ENCODE measurements around the gene INF2.
A peak's percentile ranks its signal among the peaks of the same experiment; 100 is the strongest.
"Not testable (repeated sequence)": the region's sequence is repeated elsewhere in the genome, so short reads cannot be mapped to it uniquely, and the experiment has no call there.

INF2 gene

GRCh38 chr14:104689109-104689880 is at the start of gene INF2:
Gene INF2 (plus strand): TSS chr14:104689618. CDS start chr14:104701366, 11,748 bp downstream.
- DNase-seq (ENCODE audit: low read depth in 3 of 3) = peak; percentile 31 to 35 (median 32)

GRCh38 chr14:104639885-104640548 is 49.4 kb upstream of the INF2 start:
- DNase-seq (ENCODE audit: low read depth in 3 of 3) = peak in 1 of 3 experiments; percentile 13

GRCh38 chr14:104640681-104641080 is 48.7 kb upstream of the INF2 start:
- DNase-seq (ENCODE audit: low read depth in 3 of 3) = no peak

- no peak for DNase-seq (ENCODE audit: low read depth in 3 of 3)
Observed at GRCh38 chr14:104641753-104642539, 47.5 kb upstream of the INF2 start.

- no peak for DNase-seq (ENCODE audit: low read depth in 3 of 3)
Observed at GRCh38 chr14:104642540-104642868, 46.9 kb upstream of the INF2 start.

GRCh38 chr14:104643306-104643705 is 46.1 kb upstream of the INF2 start:
- no peak for DNase-seq (ENCODE audit: low read depth in 3 of 3)

GRCh38 chr14:104644091-104644635 is 45.3 kb upstream of the INF2 start:
- DNase-seq (ENCODE audit: low read depth in 3 of 3) = no peak

GRCh38 chr14:104644656-104645378 is 44.6 kb upstream of the INF2 start:
- no peak for DNase-seq (ENCODE audit: low read depth in 3 of 3)

GRCh38 chr14:104647467-104648043 is 41.9 kb upstream of the INF2 start:
- no peak for DNase-seq (ENCODE audit: low read depth in 3 of 3)

- DNase-seq (ENCODE audit: low read depth in 3 of 3) = peak; percentile 46 to 48 (median 48)
Observed at GRCh38 chr14:104650057-104650980, 39.1 kb upstream of the INF2 start.

GRCh38 chr14:104650981-104651875 is 38.2 kb upstream of the INF2 start:
- no peak for DNase-seq (ENCODE audit: low read depth in 3 of 3)

GRCh38 chr14:104651876-104652260 is 37.5 kb upstream of the INF2 start:
- DNase-seq (ENCODE audit: low read depth in 3 of 3) = no peak

GRCh38 chr14:104652386-104652785 is 37.0 kb upstream of the INF2 start:
- no peak for DNase-seq (ENCODE audit: low read depth in 3 of 3)

- DNase-seq (ENCODE audit: low read depth in 3 of 3) = not testable (repeated sequence)
Observed at GRCh38 chr14:104653130-104653920, 36.1 kb upstream of the INF2 start.

GRCh38 chr14:104654119-104654518 is 35.3 kb upstream of the INF2 start:
- no peak for DNase-seq (ENCODE audit: low read depth in 3 of 3)

GRCh38 chr14:104655128-104655848 is 34.1 kb upstream of the INF2 start:
- DNase-seq (ENCODE audit: low read depth in 3 of 3) = no peak

GRCh38 chr14:104656014-104656714 is 33.3 kb upstream of the INF2 start:
- no peak for DNase-seq (ENCODE audit: low read depth in 3 of 3)
